HG02571 (cell line): ENCODE data around the gene IL21R.

Source experiments
- ATAC-seq: cut with Tn5 transposase; IDR thresholded peaks from one replicate; pipeline ENCODE4 v1.9.1; 2021; ENCODE audit warnings: mild to moderate bottlenecking, moderate library complexity; ENCODE audit not compliant: unreplicated experiment

The IL21R gene

DNA sequence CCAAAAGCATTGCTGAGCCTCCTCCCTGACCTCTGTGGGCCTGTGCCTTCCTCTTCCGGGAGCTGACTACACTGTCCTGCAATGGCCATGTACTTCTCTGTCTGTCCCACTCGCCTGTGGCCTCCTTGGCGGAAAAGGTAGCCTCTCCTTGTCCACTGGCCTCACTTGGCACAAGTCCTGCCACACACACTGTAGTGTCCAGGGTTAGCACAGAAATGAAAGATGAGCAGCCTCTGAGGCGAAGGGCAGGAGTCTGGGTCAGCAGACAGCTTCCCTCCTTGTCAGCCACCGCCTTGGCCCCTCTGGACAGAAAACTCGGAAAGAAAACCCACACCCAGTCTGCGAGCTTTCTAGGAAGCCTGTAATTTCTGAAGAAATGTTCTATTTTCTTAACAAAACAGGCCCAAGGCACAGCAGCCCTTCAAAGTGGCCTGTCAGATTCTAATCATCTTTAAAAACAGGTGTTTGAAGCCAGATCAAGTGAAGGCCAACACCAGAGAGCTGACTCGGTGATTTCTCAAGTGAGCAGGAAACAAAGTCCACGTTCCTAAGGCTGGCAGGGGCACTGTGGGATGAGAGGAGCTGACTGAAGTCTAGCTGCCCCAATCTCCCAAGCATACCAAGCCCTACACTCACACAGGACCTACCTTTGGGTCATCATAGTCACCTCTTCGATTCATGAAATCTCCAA, 80.6 kb downstream of the IL21R start:
- ATAC-seq: no peak

GRCh38 chr16:27483088-27483437, 81.1 kb downstream of the IL21R start:
- no peak for ATAC-seq

- no peak for ATAC-seq
Measured at GRCh38 chr16:27483624-27484023, 81.7 kb downstream of the IL21R start.

GRCh38 chr16:27485126-27485525, 83.2 kb downstream of the IL21R start:
- no peak for ATAC-seq

- ATAC-seq: no peak
Measured at GRCh38 chr16:27485811-27486210, 83.8 kb downstream of the IL21R start.

- no peak for ATAC-seq
Measured at GRCh38 chr16:27486344-27486743, 84.4 kb downstream of the IL21R start.

- ATAC-seq: no peak
Measured at GRCh38 chr16:27486760-27487159, 84.8 kb downstream of the IL21R start.

GRCh38 chr16:27489421-27489820, 87.4 kb downstream of the IL21R start:
- ATAC-seq: no peak

DNA sequence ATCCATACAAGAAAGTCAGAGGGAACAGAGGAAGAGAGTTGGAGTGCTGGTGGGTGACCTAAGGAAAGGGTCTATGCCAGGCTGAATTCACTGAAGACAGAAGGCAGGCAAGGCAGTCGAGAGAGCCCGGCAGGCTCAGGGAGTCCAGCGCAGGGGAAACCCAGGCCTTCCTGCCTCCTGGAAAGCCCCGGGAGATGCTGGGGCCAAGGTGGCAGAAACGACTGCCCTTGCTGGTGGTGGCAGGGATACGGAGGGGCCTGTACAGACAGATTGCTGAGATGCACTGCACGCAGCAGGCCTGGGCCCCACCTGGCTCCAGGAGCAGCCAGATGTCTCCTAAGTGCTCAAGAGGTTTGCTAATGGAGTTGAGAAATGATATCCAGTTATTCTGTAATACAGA, 87.9 kb downstream of the IL21R start:
- no peak for ATAC-seq

DNA sequence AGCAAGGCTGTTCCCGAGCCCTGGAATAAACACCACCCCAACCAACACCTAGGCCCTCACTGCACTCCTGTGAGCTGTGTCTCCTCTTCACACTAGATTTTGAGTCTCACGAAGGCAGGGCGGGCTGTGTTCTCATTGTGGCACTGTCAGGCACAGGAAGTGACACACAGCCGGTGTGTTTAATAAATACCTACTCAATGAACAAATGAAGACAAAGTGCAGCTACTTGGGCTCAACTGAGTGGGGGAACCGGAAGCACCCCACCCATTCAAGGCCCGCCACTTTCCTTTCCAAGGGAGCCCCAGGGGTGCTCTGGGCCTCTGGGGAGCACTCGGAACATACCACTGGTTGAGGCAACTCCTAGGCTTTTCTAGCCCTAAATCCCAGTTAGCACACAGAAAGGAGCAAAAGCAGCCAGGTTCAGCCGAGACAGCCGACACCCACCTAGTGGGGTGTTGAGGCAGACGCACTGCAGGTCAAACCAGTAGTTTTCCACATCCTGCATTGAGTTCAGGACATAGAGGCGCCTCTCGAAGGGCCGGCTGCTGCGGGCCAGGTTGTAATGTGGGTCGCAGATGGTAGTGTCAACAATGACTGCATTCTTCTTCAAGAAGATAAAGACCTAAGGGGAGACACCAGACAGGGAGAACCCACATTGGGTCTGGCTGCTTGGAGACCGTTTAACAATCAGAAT, 90.1 kb downstream of the IL21R start:
- ATAC-seq: no peak

GRCh38 chr16:27492588-27492979, 90.6 kb downstream of the IL21R start:
- no peak for ATAC-seq

- ATAC-seq: no peak
Measured at GRCh38 chr16:27495191-27495590, 93.2 kb downstream of the IL21R start.

- ATAC-seq: no peak
Measured at GRCh38 chr16:27498031-27498825, 96.3 kb downstream of the IL21R start.

GRCh38 chr16:27498916-27499658, 97.1 kb downstream of the IL21R start:
- no peak for ATAC-seq

- no peak for ATAC-seq
Measured at GRCh38 chr16:27499659-27500055, 97.7 kb downstream of the IL21R start.

GRCh38 chr16:27500801-27501200, 98.8 kb downstream of the IL21R start:
- no peak for ATAC-seq
